Epithelial cell of esophagus (primary cell): ENCODE results near the gene INSM1.

Source experiments
- DNase-seq: peaks from one replicate; pipeline ENCODE4 v3.0.0; 2010; ENCODE audit warnings: low read depth
- H3K4me3 ChIP-seq: 2 replicates; pipeline ENCODE4 v1.5.1; 2011; ENCODE audit warnings: mild to moderate bottlenecking, low read length, control low read depth
- TF ChIP-seq, protein P1 (sequence below): IDR thresholded peaks from 2 replicates; pipeline ENCODE4 v1.5.1; 2011; ENCODE audit warnings: low read depth, mild to moderate bottlenecking, low read length, control low read depth, inconsistent platforms; ENCODE audit not compliant: insufficient read depth; ENCODE audit errors: missing control alignments

The INSM1 gene

DNA sequence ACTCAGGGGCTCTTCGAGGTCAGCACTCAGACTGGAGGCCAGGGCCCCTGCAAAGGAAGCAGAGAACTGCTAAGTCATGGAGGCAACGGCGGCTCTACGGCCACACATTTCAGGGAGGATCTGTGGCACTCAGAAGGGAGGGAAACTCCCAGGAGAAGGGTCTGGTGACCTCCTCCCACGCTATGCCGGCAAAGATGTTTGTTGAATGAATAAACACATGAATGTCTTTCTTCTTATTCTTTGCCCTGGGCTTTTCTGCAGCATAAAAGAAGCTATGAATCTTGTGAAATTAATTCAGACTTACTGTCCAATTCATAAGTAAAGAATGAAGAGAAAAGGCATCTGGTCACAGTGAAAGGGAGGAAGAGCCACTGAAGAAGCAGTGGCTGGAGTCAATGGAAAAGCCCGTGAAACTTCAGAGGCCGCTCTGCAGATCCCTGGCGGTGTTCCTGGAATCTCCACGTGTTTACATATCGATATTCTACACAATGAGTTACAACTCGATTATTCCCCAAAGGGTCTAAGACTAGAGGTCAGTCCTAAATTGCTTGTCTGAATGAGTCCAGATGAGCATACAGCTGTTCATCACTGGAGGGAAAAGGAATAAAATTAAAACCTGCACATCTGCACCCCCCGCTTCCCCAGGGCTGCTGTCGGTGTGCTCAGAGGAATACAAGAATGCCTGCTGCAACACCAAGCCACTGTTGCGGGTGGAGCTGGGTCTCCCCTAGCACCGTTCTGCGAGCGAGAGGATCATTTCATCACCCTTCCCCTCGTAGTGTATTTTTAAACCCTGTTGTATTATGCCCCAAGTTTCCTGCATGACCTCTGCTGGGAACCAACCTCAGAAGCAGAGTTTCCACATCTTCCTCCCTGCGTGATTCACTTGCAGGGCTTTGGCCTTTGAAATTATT is 25.6 kb downstream of the INSM1 start:
- H3K4me3 ChIP-seq: no peak overlapping the region
- TF ChIP-seq, protein P1, sequence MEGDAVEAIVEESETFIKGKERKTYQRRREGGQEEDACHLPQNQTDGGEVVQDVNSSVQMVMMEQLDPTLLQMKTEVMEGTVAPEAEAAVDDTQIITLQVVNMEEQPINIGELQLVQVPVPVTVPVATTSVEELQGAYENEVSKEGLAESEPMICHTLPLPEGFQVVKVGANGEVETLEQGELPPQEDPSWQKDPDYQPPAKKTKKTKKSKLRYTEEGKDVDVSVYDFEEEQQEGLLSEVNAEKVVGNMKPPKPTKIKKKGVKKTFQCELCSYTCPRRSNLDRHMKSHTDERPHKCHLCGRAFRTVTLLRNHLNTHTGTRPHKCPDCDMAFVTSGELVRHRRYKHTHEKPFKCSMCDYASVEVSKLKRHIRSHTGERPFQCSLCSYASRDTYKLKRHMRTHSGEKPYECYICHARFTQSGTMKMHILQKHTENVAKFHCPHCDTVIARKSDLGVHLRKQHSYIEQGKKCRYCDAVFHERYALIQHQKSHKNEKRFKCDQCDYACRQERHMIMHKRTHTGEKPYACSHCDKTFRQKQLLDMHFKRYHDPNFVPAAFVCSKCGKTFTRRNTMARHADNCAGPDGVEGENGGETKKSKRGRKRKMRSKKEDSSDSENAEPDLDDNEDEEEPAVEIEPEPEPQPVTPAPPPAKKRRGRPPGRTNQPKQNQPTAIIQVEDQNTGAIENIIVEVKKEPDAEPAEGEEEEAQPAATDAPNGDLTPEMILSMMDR: no peak
- DNase-seq: no peak

GRCh38 chr20:20395087-20395486 is 27.2 kb downstream of the INSM1 start:
- TF ChIP-seq, protein P1: no peak
- no peak overlapping the region for H3K4me3 ChIP-seq
- DNase-seq: no peak

GRCh38 chr20:20395903-20396568 is 28.1 kb downstream of the INSM1 start:
- H3K4me3 ChIP-seq: no peak overlapping the region
- DNase-seq: peak; percentile 27
- TF ChIP-seq, protein P1: no peak

- TF ChIP-seq, protein P1: no peak
- no peak overlapping the region for H3K4me3 ChIP-seq
- no peak for DNase-seq
Measured at GRCh38 chr20:20396794-20397193, 28.9 kb downstream of the INSM1 start.

DNA sequence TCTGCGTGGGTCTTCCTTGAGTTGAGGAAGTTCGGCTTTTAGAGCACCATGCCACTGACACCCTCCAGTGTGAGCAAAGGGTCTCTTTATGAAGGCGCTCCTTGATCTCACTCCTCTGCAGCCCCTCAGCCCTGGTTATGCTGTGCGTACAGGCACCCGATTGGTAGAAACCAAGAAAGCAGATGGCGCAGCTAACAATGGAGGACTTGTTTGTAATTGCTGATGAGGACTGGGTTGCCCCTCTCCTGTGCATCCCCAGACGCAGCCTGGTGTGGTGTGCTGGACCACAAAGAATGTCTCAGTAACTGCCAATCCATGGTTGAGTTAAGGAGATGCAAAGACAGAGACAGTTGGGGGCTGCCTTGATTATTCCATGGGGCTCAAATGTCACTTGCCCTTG is 30.2 kb downstream of the INSM1 start:
- TF ChIP-seq, protein P1: no peak
- DNase-seq: no peak

DNA sequence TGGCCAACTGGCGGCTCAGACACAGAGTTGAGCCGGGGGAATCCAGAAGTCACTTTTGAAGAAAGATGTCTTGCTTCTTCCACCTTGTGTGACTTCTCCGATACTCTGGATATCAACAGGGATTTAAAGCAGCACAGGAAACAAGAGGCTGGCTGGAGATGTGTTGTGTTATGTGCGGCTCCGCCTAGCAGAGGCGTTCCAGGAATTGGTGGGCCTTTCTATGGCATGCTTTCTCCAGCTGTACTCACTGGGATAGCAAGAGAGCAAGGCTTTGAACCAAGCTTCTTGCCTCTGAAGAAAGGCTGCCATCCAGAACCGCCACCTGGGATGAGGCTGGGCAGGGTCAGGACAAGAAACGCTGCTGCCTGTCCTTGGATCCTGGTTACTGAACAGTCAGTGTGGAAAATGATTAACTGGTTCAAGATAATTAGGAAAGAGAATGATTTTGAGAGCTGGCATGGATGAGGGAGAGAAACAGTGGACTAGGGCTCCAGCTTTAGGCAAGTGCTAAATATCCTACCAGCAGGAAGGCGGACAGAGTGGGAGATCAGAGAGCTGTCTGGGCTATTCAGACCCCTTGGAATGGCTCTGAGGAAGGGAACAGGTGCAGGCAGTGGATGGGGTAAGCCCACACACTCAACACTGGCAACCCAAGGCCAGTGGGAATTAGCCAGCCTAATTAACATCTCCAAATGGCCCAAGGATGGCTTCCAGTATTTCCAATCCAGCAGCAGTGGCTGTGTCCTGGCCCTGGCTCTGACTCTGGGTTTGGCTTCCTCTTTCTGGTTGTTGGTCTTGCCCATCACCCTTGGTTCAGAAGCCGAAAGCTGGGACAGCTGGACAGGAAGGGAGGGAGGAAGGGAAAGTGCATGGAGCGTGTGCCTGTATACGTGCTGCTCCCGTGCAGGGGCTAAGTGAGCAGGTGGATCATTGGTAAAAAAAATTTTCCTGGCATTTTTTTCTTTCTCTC is 31.9 kb downstream of the INSM1 start:
- no peak overlapping the region for H3K4me3 ChIP-seq
- TF ChIP-seq, protein P1: no peak
- no peak for DNase-seq

More for the DNA sequence above, 30.2 kb downstream of the INSM1 start:
- H3K4me3 ChIP-seq: no peak overlapping the region
